GM06990 (cell line): Measurements from ENCODE around the gene PTPRN2.

Experiments used
- DNase-seq: peaks from one replicate; pipeline ENCODE4 v3.0.0-alpha.2; 2011; ENCODE audit not compliant: insufficient read length; ENCODE audit errors: extremely low read depth
- H3K27me3 ChIP-seq: replicated peaks from 2 replicates; pipeline ENCODE4 v1.6.0; 2011; ENCODE audit warnings: low read length; ENCODE audit not compliant: control insufficient read depth, insufficient read depth
- H3K36me3 ChIP-seq: 2 replicates; pipeline ENCODE4 v1.5.1; 2011; ENCODE audit warnings: low read length; ENCODE audit not compliant: control insufficient read depth, insufficient read depth
- H3K4me3 ChIP-seq: replicated peaks from 2 replicates; pipeline ENCODE4 v1.5.1; 2011; ENCODE audit warnings: low read depth, mild to moderate bottlenecking, control low read depth, low read length
- TF ChIP-seq, protein P1 (sequence below): IDR thresholded peaks from 2 replicates; pipeline ENCODE4 v1.5.1; 2011; ENCODE audit warnings: low read length, control low read depth, mild to moderate bottlenecking, inconsistent platforms; ENCODE audit not compliant: insufficient read depth, poor library complexity, severe bottlenecking

Gene PTPRN2

DNA sequence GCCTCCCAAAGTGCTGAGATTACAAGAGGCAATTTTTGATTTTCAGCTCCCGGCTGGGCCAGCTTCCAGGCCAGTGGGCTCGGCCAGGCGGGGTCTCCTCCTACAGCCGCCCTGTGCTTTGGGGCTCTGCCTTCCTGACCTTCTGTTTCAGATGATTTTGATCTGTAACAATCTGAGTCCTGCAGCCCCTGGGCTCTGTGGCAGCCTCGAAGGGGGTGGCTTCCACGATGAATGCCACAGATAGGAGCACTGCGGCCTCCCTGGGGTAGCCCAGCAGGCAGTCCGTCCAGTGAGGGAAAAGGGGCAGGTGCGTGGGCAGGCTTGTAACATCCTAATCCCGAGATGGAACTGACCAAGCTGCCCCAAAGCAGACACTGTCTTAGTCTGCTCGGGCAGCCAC is 1073.3 kb downstream of the PTPRN2 start:
- TF ChIP-seq, protein P1, sequence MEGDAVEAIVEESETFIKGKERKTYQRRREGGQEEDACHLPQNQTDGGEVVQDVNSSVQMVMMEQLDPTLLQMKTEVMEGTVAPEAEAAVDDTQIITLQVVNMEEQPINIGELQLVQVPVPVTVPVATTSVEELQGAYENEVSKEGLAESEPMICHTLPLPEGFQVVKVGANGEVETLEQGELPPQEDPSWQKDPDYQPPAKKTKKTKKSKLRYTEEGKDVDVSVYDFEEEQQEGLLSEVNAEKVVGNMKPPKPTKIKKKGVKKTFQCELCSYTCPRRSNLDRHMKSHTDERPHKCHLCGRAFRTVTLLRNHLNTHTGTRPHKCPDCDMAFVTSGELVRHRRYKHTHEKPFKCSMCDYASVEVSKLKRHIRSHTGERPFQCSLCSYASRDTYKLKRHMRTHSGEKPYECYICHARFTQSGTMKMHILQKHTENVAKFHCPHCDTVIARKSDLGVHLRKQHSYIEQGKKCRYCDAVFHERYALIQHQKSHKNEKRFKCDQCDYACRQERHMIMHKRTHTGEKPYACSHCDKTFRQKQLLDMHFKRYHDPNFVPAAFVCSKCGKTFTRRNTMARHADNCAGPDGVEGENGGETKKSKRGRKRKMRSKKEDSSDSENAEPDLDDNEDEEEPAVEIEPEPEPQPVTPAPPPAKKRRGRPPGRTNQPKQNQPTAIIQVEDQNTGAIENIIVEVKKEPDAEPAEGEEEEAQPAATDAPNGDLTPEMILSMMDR: no peak
- no peak for DNase-seq
- Histone ChIP-seq H3K4me3 (no peak overlapping the region), H3K36me3 (no peaks in the 10 kb centered on the region), H3K27me3 (no peaks in the 10 kb centered on the region)

DNA sequence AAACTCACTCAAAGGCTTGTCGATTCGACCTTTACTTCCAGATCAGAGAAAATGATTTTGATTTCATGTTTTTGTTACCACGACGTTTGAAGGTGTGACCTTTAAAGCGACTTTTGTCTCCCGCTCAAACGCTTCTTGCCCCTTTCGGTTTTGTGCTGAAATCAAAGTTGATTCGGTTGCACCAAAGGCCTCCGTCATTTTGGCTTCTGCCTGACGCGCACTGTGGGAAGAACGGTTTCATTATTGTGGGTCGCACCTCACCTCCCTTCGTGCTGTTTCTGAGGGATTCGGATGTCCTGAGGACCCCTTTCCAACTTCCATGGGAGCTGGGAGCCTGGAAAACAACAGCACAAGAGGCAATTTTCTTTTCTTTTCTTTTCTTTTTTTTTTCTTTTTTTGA is 1073.9 kb downstream of the PTPRN2 start:
- Histone ChIP-seq H3K4me3 (no peak overlapping the region), H3K36me3 (no peaks in the 10 kb centered on the region), H3K27me3 (no peaks in the 10 kb centered on the region)
- no peak for DNase-seq
- TF ChIP-seq, protein P1: no peak

DNA sequence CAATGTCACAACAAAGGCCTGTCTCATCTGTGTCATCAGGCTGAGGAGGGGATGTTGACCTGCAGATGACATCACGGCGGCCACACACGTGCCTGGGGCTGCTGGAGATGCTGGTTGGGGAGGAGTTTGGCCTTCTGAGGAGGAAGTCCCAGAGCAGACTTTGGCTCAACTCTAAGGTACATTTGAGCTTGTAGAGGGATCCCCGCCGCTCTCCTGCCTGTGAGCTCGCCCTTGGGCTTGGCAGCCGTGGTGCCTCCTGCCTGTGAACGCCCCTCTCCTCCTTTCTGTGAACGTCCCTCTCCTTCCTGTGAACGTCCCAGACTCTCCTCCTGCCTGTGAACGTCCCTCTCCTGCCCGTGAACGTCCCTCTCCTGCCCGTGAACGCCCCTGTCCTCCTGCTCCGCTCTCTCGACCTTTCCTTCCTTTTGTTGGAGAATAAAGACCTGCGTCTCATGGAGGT is 1074.4 kb downstream of the PTPRN2 start:
- TF ChIP-seq, protein P1: no peak
- no peaks in the 10 kb centered on the region for H3K36me3 ChIP-seq
- H3K4me3 ChIP-seq: no peak overlapping the region
- no peaks in the 10 kb centered on the region for H3K27me3 ChIP-seq
- no peak for DNase-seq

DNA sequence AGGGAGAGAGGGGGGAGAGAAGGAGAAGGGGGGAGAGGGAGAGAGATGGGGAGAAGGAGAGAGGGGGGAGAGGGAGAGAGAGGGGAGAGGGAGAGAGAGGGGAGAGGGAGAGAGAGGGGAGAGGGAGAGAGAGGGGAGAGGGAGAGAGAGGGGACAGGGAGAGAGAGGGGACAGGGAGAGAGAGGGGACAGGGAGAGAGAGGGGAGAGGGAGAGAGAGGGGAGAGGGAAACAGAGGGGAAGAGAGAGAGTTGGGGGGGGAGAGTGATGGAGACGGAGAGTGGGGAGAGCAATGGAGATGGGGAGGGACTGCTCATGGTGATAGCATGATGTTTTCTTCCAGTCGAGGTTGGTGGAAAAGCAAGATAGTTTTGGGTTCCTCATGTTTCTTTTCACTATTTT is 1078.4 kb downstream of the PTPRN2 start:
- Histone ChIP-seq H3K27me3 (no peaks in the 10 kb centered on the region), H3K36me3 (no peaks in the 10 kb centered on the region), H3K4me3 (no peak overlapping the region)
- TF ChIP-seq, protein P1: no peak
- no peak for DNase-seq

DNA sequence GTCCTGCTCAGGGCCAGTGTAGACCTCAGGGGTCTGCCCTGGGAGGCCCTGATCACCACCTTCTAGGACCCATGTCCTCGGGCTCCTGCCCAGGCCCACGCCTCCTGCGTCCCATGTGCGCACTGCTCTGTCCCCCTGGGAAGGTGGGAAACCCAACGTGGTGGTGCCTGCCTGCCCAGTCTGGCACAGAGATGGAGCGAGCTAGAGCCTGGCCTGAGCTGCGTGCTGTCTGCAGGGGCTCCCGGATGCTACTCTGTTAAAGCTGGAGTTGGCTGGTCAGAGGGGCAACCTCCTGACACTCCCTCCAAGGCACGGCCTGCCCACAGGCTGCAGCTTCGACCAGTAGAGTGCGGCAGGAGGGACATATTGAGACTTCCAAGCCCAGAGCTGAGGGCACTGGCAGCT is 1079.1 kb downstream of the PTPRN2 start:
- TF ChIP-seq, protein P1: no peak
- no peak for DNase-seq
- H3K4me3 ChIP-seq: no peak overlapping the region
- no peaks in the 10 kb centered on the region for H3K27me3 ChIP-seq
- no peaks in the 10 kb centered on the region for H3K36me3 ChIP-seq

DNA sequence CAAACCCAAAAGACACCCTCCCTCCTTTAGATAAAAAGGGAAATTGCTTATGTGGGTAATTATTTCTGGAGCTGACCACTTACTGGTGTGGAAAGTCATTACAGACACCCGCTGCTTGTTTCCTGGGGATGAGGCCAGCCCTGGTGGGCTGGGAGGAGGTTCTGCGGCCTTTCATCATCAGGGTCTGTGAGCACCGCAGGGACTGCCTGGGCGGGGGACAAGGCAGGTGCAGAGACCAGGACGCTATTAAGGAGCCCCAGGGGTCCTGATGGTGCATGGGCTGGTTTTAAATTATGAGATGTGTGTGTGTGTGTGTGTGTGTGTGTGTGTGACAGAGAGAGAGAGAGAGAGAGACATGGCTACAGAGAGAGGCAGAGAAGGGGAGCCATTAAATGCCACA is 1079.6 kb downstream of the PTPRN2 start:
- H3K36me3 ChIP-seq: no peaks in the 10 kb centered on the region
- TF ChIP-seq, protein P1: no peak
- no peak overlapping the region for H3K4me3 ChIP-seq
- no peak for DNase-seq
- no peaks in the 10 kb centered on the region for H3K27me3 ChIP-seq
